GM23248 (cell line): ENCODE measurements around the gene SEPTIN1. TPM values are rescaled to one million over a fixed set of nuclear protein-coding genes. Genes with fewer than 3 reads are reported as not detected.

Source experiments
- DNase-seq: peaks from one replicate; pipeline ENCODE4 v3.0.0-alpha.2; 2015
- H2AFZ ChIP-seq: fragments of 200-600 bp; sonication (generic); 2 replicates; pipeline ENCODE4 v1.6.1; 2016; ENCODE audit warnings: antibody characterized with exemption
- H3F3A ChIP-seq: fragments of 200-600 bp; sonication (generic); 2 replicates; pipeline ENCODE4 v1.6.1; 2016; ENCODE audit warnings: mild to moderate bottlenecking, antibody characterized with exemption, mixed run types; ENCODE audit not compliant: insufficient read depth
- H3K27ac ChIP-seq: fragments of 200-600 bp; sonication (generic); 2 replicates; pipeline ENCODE4 v1.5.1; 2016; ENCODE audit warnings: mild to moderate bottlenecking
- H3K27me3 ChIP-seq: fragments of 200-600 bp; sonication (generic); replicated peaks from 2 replicates; pipeline ENCODE4 v1.6.1; 2016; ENCODE audit warnings: mild to moderate bottlenecking; ENCODE audit not compliant: insufficient read depth
- H3K36me3 ChIP-seq: fragments of 200-600 bp; sonication (generic); 2 replicates; pipeline ENCODE4 v1.6.1; 2016; ENCODE audit warnings: low read depth, mild to moderate bottlenecking
- H3K4me1 ChIP-seq: fragments of 200-600 bp; sonication (generic); 2 replicates; pipeline ENCODE4 v1.6.1; 2016; ENCODE audit warnings: mild to moderate bottlenecking; ENCODE audit not compliant: insufficient read depth
- H3K4me2 ChIP-seq: fragments of 200-600 bp; sonication (generic); one replicate; pipeline ENCODE4 v1.6.1; 2016; ENCODE audit warnings: mild to moderate bottlenecking; ENCODE audit not compliant: unreplicated experiment
- H3K4me3 ChIP-seq: fragments of 200-600 bp; sonication (generic); 2 replicates; pipeline ENCODE4 v1.5.1; 2016; ENCODE audit warnings: mild to moderate bottlenecking
- H3K79me2 ChIP-seq: fragments of 200-600 bp; sonication (generic); 2 replicates; pipeline ENCODE4 v1.6.1; 2016; ENCODE audit warnings: mild to moderate bottlenecking; ENCODE audit not compliant: insufficient read depth
- H3K9ac ChIP-seq: fragments of 200-600 bp; sonication (generic); 2 replicates; pipeline ENCODE4 v1.6.1; 2016; ENCODE audit warnings: mild to moderate bottlenecking
- H3K9me2 ChIP-seq: fragments of 200-600 bp; sonication (generic); 2 replicates; pipeline ENCODE4 v1.6.1; 2016; ENCODE audit warnings: mixed run types, mild to moderate bottlenecking, moderate library complexity; ENCODE audit not compliant: insufficient read depth
- H3K9me3 ChIP-seq: fragments of 200-600 bp; sonication (generic); one replicate; pipeline ENCODE4 v1.6.1; 2017; ENCODE audit warnings: low read depth
- H4K20me1 ChIP-seq: fragments of 200-600 bp; sonication (generic); 2 replicates; pipeline ENCODE4 v1.6.0; 2016; ENCODE audit not compliant: insufficient read depth
- EZH2 ChIP-seq: fragments of 200-600 bp; sonication (generic); IDR thresholded peaks from 2 replicates; pipeline ENCODE4 v1.6.1; 2018; ENCODE audit warnings: antibody characterized with exemption, mild to moderate bottlenecking; ENCODE audit not compliant: insufficient read depth, poor library complexity, severe bottlenecking
- EZH2phosphoT487 ChIP-seq: fragments of 200-600 bp; sonication (generic); IDR thresholded peaks from 2 replicates; pipeline ENCODE4 v1.6.1; 2018; ENCODE audit warnings: antibody characterized with exemption, moderate library complexity, mild to moderate bottlenecking, low read depth; ENCODE audit not compliant: insufficient read depth
- WGBS, 2 experiments: methylation state at CpG; one replicate each; pipeline ENCODE4 v1.1.6; 2015 to 2017; ENCODE audit warnings: low lambda C conversion rate in 2 of 2, low coverage in 1 of 2; ENCODE audit errors: missing lambda C conversion rate in 2 of 2; 5-methylcytosine and 5-hydroxymethylcytosine counted together
- in situ Hi-C: fragments of 300-500 bp; cut with MboI; formaldehyde crosslinking; loops from 2 replicates; pipeline ENCODE4 v1.15.0; 2020
- polyA plus RNA-seq: library from polyadenylated mRNA; unstranded; fragments of >200 nt; fragmentation: Nextera tagmentation; extraction: Ambion mirVana; gene quantifications from 2 replicates; pipeline ENCODE4 v1.2.1, GENCODE V29; 2016
- total RNA-seq: library from RNA; depleted of rRNA; stranded (reverse); fragments of >200 nt; shearing (Covaris generic); gene quantifications from 2 replicates; pipeline ENCODE4 v1.2.3, GENCODE V29; 2014

Gene SEPTIN1
- total and polyA plus RNA-seq, 2 experiments from 2014 or later, result 1.9 TPM; not detected in 1

GRCh38 chr16:30368122-30368791, 14.1 kb downstream of the SEPTIN1 start:
- 1 to 3% methylated on average over 8 of the region's 8 CpGs for WGBS, 2 experiments
- peak; percentile 87 for DNase-seq
- Histone ChIP-seq H2AFZ (no peak overlapping the region; the same call in 1 of the 2 replicates), H4K20me1 (no peaks in the 10 kb centered on the region; the same call in 1 of the 2 replicates), H3K4me3 (peak overlapping the region; percentile 94), H3K4me2 (peak overlapping the region; percentile 100), H3K79me2 (peaks cover 66% of the 10 kb centered on the region), H3K9ac (peak overlapping the region; percentile 80), H3K27ac (peak overlapping the region; percentile 71), H3K27me3 (no peaks in the 10 kb centered on the region), H3K36me3 (peaks cover 4% of the 10 kb centered on the region; the same call in 1 of the 2 replicates), H3K4me1 (peaks cover 23% of the 10 kb centered on the region), H3K9me3 (no peaks in the 10 kb centered on the region), H3F3A (peaks cover 10% of the 10 kb centered on the region; the same call in 1 of the 2 replicates), H3K9me2 (no peaks in the 10 kb centered on the region)
- no peak for TF ChIP-seq EZH2
- no peak for TF ChIP-seq EZH2phosphoT487
- in situ Hi-C loops, result no loop called here

GRCh38 chr16:30367349-30368009, 14.9 kb downstream of the SEPTIN1 start:
- peaks cover 10% of the 10 kb centered on the region; the same call in 1 of the 2 replicates for H3F3A ChIP-seq
- no peaks in the 10 kb centered on the region for H3K9me2 ChIP-seq
- no peaks in the 10 kb centered on the region for H3K9me3 ChIP-seq
- peak overlapping the region; percentile 94 for H3K4me3 ChIP-seq
- no peak overlapping the region for H2AFZ ChIP-seq
- H3K4me1 ChIP-seq, result peaks cover 23% of the 10 kb centered on the region
- in situ Hi-C loops, result no loop called here
- peak; percentile 15 for DNase-seq
- peaks cover 74% of the 10 kb centered on the region for H3K79me2 ChIP-seq
- H4K20me1 ChIP-seq, result no peaks in the 10 kb centered on the region; the same call in 1 of the 2 replicates
- 80 to 81% methylated on average over 10 of the region's 10 CpGs for WGBS, 2 experiments
- no peak for TF ChIP-seq EZH2
- no peak for TF ChIP-seq EZH2phosphoT487
- peak overlapping the region; percentile 71; the same call in 1 of the 2 replicates for H3K27ac ChIP-seq
- peak overlapping the region; percentile 80 for H3K9ac ChIP-seq
- H3K4me2 ChIP-seq, result peak overlapping the region; percentile 100
- H3K27me3 ChIP-seq, result no peaks in the 10 kb centered on the region
- H3K36me3 ChIP-seq, result peaks cover 7% of the 10 kb centered on the region; the same call in 1 of the 2 replicates

- Histone ChIP-seq H3K4me3 (peak overlapping the region; percentile 94), H3K36me3 (peaks cover 7% of the 10 kb centered on the region; the same call in 1 of the 2 replicates), H3K9me2 (no peaks in the 10 kb centered on the region), H3K27ac (peak overlapping the region; percentile 15; the same call in 1 of the 2 replicates), H3F3A (peaks cover 10% of the 10 kb centered on the region; the same call in 1 of the 2 replicates), H3K4me2 (peak overlapping the region; percentile 100), H2AFZ (no peak overlapping the region), H3K9ac (no peak overlapping the region), H4K20me1 (no peaks in the 10 kb centered on the region; the same call in 1 of the 2 replicates), H3K9me3 (no peaks in the 10 kb centered on the region), H3K4me1 (peaks cover 23% of the 10 kb centered on the region), H3K27me3 (no peaks in the 10 kb centered on the region), H3K79me2 (peaks cover 84% of the 10 kb centered on the region)
- TF ChIP-seq EZH2phosphoT487, result no peak
- no peak for TF ChIP-seq EZH2
- DNase-seq, result peak; percentile 32
- WGBS, 2 experiments, result 57 to 63% methylated on average over 4 of the region's 4 CpGs
- in situ Hi-C loops, result no loop called here
Measured at GRCh38 chr16:30366511-30366910, 15.8 kb downstream of the SEPTIN1 start.

- 80 to 81% methylated on average over 10 of the region's 10 CpGs for WGBS, 2 experiments
- Histone ChIP-seq H3K27ac (no peak overlapping the region), H4K20me1 (no peaks in the 10 kb centered on the region; the same call in 1 of the 2 replicates), H3K79me2 (peaks cover 97% of the 10 kb centered on the region), H3K9ac (no peak overlapping the region), H3K4me1 (peaks cover 19% of the 10 kb centered on the region), H3K36me3 (peaks cover 7% of the 10 kb centered on the region; the same call in 1 of the 2 replicates), H3K9me2 (no peaks in the 10 kb centered on the region), H2AFZ (no peak overlapping the region), H3F3A (peaks cover 10% of the 10 kb centered on the region; the same call in 1 of the 2 replicates), H3K27me3 (no peaks in the 10 kb centered on the region), H3K4me3 (no peak overlapping the region), H3K9me3 (no peaks in the 10 kb centered on the region), H3K4me2 (no peak overlapping the region)
- DNase-seq, result no peak
- TF ChIP-seq EZH2phosphoT487 (no peak), EZH2 (no peak)
- in situ Hi-C loops, result no loop called here
Measured at GRCh38 chr16:30365200-30365599, 17.2 kb downstream of the SEPTIN1 start.
